ENCODE data around the gene IL1RAPL2.

DNA sequence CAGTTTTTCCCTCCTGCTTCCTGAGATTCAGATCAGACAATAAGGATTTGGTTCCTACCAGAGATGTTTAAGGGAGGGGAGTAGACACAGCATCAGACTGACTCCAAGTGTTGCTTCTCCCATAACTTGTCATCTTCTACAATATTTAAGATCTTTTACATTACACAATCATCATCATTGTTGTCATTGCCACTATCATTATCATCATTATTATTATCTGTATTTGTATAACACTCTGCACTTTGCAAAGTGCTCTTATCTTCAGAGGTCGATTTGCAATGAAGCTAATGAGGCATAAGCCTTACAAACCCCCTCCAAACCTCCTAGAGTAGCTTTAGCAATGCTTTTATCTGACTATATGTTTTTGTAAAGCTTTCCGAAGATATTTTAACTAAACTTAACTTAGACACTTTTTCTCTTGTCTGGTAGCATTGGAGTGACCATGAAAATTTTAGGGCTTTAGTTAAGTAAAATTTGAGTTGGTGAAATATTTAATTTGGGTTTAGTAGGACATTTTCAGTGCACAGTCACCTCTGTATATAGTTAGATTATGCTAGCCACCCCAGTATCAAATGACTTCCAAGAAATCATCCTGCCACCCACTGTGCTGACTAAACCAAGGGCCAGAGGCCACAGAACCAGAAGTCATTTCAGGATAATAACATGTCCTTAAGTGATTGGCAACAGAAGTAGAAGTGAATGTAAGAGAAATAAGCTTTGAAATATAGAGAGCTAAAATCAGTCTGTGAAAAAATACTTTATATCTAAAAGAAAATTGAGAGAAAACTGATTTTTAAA is 1132.2 kb downstream of the IL1RAPL2 start:
- TF ChIP-seq, protein P1, sequence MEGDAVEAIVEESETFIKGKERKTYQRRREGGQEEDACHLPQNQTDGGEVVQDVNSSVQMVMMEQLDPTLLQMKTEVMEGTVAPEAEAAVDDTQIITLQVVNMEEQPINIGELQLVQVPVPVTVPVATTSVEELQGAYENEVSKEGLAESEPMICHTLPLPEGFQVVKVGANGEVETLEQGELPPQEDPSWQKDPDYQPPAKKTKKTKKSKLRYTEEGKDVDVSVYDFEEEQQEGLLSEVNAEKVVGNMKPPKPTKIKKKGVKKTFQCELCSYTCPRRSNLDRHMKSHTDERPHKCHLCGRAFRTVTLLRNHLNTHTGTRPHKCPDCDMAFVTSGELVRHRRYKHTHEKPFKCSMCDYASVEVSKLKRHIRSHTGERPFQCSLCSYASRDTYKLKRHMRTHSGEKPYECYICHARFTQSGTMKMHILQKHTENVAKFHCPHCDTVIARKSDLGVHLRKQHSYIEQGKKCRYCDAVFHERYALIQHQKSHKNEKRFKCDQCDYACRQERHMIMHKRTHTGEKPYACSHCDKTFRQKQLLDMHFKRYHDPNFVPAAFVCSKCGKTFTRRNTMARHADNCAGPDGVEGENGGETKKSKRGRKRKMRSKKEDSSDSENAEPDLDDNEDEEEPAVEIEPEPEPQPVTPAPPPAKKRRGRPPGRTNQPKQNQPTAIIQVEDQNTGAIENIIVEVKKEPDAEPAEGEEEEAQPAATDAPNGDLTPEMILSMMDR (IDR thresholded peaks at IDR 0.05): no peak
- TF ChIP-seq POLR2A (IDR thresholded peaks at IDR 0.05): no peak
